A549 (cell line): ENCODE data around the gene MPND. TPM values are rescaled to one million over a fixed set of nuclear protein-coding genes. Genes with fewer than 3 reads are reported as not detected.

Experiments
- ATAC-seq, 2 experiments: fragments of 200-7000 bp in 1 of 2; fragments of >200 bp in 1 of 2; cut with Nextera tagmentation in 1 of 2; cut with Tn5 transposase in 1 of 2; 3 replicates each; pipeline versions ENCODE4 v1.8.0 to v1.9.1; 2018 to 2020; ENCODE audit warnings: mild to moderate bottlenecking in 1 of 2, moderate library complexity in 1 of 2
- CTCF ChIA-PET: fragments of 300-600 bp; sonication (Branson Sonifier 250); formaldehyde crosslinking; extraction: SDS; loops from one replicate; lab custom pipeline; 2021; ENCODE audit warnings: antibody characterized with exemption, inconsistent platforms; lab: Yijun Ruan, JAX
- POLR2A ChIA-PET: fragments of 350-600 bp; formaldehyde crosslinking; extraction: SDS; loops from one replicate; lab custom pipeline; 2021; ENCODE audit warnings: antibody characterized with exemption, inconsistent platforms; lab: Yijun Ruan, JAX
- DNase-seq, 2 experiments: peaks; one replicate each; pipeline versions ENCODE4 v3.0.0 to v3.0.0-alpha.2; 2011 to 2016; ENCODE audit warnings: low read depth in 1 of 2, low spot score in 1 of 2
- FAIRE-seq: peaks from 2 replicates; lab custom pipeline; 2011; peaks lifted over from hg19 to GRCh38; lab: Jason Lieb, UNC
- H3K27ac ChIP-seq, 2 experiments: fragments of >200 bp; sonication (Bioruptor Twin); formaldehyde crosslinking; 3 replicates each; pipeline ENCODE4 v1.5.1; 2016 to 2017
- H3K4me1 ChIP-seq: fragments of >200 bp; sonication (Bioruptor Twin); formaldehyde crosslinking; 3 replicates; pipeline ENCODE4 v1.6.1; 2016
- H3K4me2 ChIP-seq: fragments of >200 bp; sonication (Bioruptor Twin); formaldehyde crosslinking; 3 replicates; pipeline ENCODE4 v1.6.1; 2016
- H3K4me3 ChIP-seq: fragments of >200 bp; sonication (Bioruptor Twin); formaldehyde crosslinking; 3 replicates; pipeline ENCODE4 v1.5.1; 2016
- H3K9me3 ChIP-seq: fragments of >200 bp; sonication (Bioruptor Twin); formaldehyde crosslinking; 3 replicates; pipeline ENCODE4 v1.6.1; 2016
- BHLHE40 ChIP-seq: IDR thresholded peaks from 2 replicates; pipeline ENCODE4 v1.6.1; 2012; ENCODE audit warnings: low read depth, low read length, inconsistent platforms
- CEBPB ChIP-seq, 2 experiments: fragments of >200 bp in 1 of 2; sonication (Bioruptor Twin) in 1 of 2; formaldehyde crosslinking in 1 of 2; IDR thresholded peaks; 2 replicates each; pipeline ENCODE4 v1.6.1; 2012 to 2016
- FOSL2 ChIP-seq, 2 experiments: fragments of 450-650 bp in 1 of 2; fragments of >200 bp in 1 of 2; sonication (Bioruptor Twin) in 1 of 2; formaldehyde crosslinking; IDR thresholded peaks; 2 replicates each; pipeline versions ENCODE4 v1.5.0 to v1.6.1; 2016 to 2020; ENCODE audit warnings: mild to moderate bottlenecking in 1 of 2, moderate library complexity in 1 of 2
- KDM1A ChIP-seq: fragments of 200-600 bp; sonication (generic); IDR thresholded peaks from 2 replicates; pipeline ENCODE4 v1.6.1; 2016; ENCODE audit warnings: low read depth, mild to moderate bottlenecking
- KDM5A ChIP-seq: fragments of 200-600 bp; sonication (generic); IDR thresholded peaks from 2 replicates; pipeline ENCODE4 v1.6.1; 2016; ENCODE audit warnings: antibody characterized with exemption, mild to moderate bottlenecking
- NFE2L2 ChIP-seq: fragments of 150-350 bp; conservative IDR thresholded peaks from 2 replicates; pipeline ENCODE4 v1.6.1; 2014; ENCODE audit warnings: low read length
- NR3C1 ChIP-seq: fragments of >200 bp; sonication (Bioruptor Twin); formaldehyde crosslinking; IDR thresholded peaks from 3 replicates; pipeline ENCODE4 v1.6.1; 2017
- PHF8 ChIP-seq: fragments of 200-600 bp; sonication (generic); IDR thresholded peaks from 2 replicates; pipeline ENCODE4 v1.6.1; 2016; ENCODE audit warnings: low read depth, mild to moderate bottlenecking, antibody characterized with exemption, moderate library complexity, borderline replicate concordance
- RAD21 ChIP-seq, 2 experiments: fragments of >200 bp in 1 of 2; sonication (Bioruptor Twin) in 1 of 2; formaldehyde crosslinking in 1 of 2; IDR thresholded peaks in 1 of 2; conservative IDR thresholded peaks in 1 of 2; 2 replicates in 1 of 2; 3 replicates in 1 of 2; pipeline ENCODE4 v1.6.1; 2012 to 2018; ENCODE audit warnings: inconsistent platforms in 1 of 2
- SREBF2 ChIP-seq: fragments of 450-650 bp; IDR thresholded peaks from 2 replicates; pipeline ENCODE4 v1.6.1; 2014; ENCODE audit warnings: mild to moderate bottlenecking, moderate library complexity
- TP53 ChIP-seq: fragments of 250-450 bp; sonication (Bioruptor Pico); IDR thresholded peaks from 2 replicates; pipeline ENCODE4 v1.5.0; 2021; ENCODE audit warnings: mild to moderate bottlenecking, moderate library complexity
- ZC3H11A ChIP-seq: fragments of 450-650 bp; IDR thresholded peaks from 2 replicates; pipeline ENCODE4 v1.6.1; 2014; ENCODE audit warnings: antibody characterized with exemption, mild to moderate bottlenecking
- ZNF302 ChIP-seq: fragments of 250-450 bp; sonication (Bioruptor Pico); IDR thresholded peaks from 2 replicates; pipeline ENCODE4 v1.9.0; 2021; ENCODE audit warnings: inconsistent platforms, mild to moderate bottlenecking, moderate library complexity
- WGBS: methylation state at CpG from one replicate; pipeline ENCODE4 v1.1.6; 2017; ENCODE audit errors: missing lambda C conversion rate; 5-methylcytosine and 5-hydroxymethylcytosine counted together
- polyA plus RNA-seq, 4 experiments: library from polyadenylated mRNA; depleted of rRNA in 3 of 4; stranded (reverse); fragments of >200 nt; fragmentation: RNase III in 1 of 4; extraction: RNeasy Plus Mini Kit Qiagen cat#74134 plus additional on column Dnase treatment in 1 of 4; gene quantifications; 2 replicates in 3 of 4; 3 replicates in 1 of 4; pipeline ENCODE4 v1.2.3, GENCODE V29; 2011 to 2017
- TF ChIP-seq, protein P1 (sequence below): IDR thresholded peaks from 2 replicates; pipeline ENCODE4 v1.6.1; 2012
- TF ChIP-seq, protein P2 (sequence below): fragments of 450-650 bp; IDR thresholded peaks from 2 replicates; pipeline ENCODE4 v1.6.1; 2014; ENCODE audit warnings: antibody characterized with exemption
- TF ChIP-seq, protein P3 (sequence below): fragments of 250-450 bp; sonication (Bioruptor Pico); IDR thresholded peaks from 2 replicates; pipeline ENCODE4 v1.5.0; 2021; ENCODE audit warnings: mild to moderate bottlenecking, moderate library complexity, borderline replicate concordance
- TF ChIP-seq, protein P4 (sequence below): fragments of 200-600 bp; sonication (generic); IDR thresholded peaks from 2 replicates; pipeline ENCODE4 v1.6.1; 2016; ENCODE audit warnings: antibody characterized with exemption, mild to moderate bottlenecking, moderate library complexity

The MPND gene
- polyA plus RNA-seq, 2 of the 4 experiments (the other 2 are of a cell fraction), result 3.5 to 14.5 TPM

DNA sequence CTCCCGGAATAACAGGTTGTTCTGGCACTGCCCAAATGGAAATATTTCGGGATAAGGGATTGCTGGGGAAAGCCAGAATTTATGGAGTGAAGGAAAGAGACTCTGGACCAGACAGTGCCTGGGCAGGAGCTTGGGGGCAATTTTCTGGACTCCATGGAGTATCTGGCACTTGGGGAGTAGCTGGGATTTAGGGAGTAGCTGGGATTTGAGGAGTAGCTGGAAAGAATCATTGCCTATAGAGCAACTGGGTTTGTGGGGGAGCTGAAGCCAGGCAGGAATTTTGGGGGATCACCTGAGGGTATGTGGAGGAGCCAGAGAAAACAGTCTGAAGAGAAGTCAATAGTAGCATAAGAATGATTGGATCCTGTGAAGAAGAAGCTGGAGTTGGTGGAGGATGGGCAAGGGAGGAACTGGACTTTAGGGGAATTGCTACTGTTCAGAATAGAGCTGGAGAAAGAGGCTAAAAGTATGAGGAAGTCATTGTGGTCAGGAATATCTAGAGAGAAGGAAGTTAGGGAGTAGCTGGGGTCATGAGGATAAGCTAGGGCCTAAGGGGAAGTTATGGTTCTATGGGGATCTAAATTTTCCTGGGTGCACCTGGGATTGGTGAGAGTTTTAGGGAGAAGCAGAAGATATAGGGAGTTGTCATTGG, 24.2 kb upstream of the MPND start:
- FAIRE-seq (no peak), DNase-seq (no peak), ATAC-seq (no peak)
- H3K4me3 ChIP-seq, result no peak overlapping the region
- H3K4me1 ChIP-seq, result no peaks in the 10 kb centered on the region
- H3K4me2 ChIP-seq, result no peak overlapping the region
- H3K27ac ChIP-seq, result no peak overlapping the region
- 96% methylated on average over 2 of the region's 2 CpGs for WGBS
- POLR2A ChIA-PET, result no interaction called here
- CTCF ChIA-PET, result no interaction called here
- TF ChIP-seq RAD21 (conservative IDR thresholded peaks at IDR 0.05 in 1 of 2, IDR thresholded peaks at IDR 0.05 in 1 of 2) (no peak), NFE2L2 (no peak), TP53 (CRISPR knock-in tag) (no peak), CEBPB (IDR thresholded peaks at IDR 0.05) (no peak), BHLHE40 (no peak), ZC3H11A (no peak), NR3C1 (no peak), KDM5A (no peak)
- TF ChIP-seq, protein P1, sequence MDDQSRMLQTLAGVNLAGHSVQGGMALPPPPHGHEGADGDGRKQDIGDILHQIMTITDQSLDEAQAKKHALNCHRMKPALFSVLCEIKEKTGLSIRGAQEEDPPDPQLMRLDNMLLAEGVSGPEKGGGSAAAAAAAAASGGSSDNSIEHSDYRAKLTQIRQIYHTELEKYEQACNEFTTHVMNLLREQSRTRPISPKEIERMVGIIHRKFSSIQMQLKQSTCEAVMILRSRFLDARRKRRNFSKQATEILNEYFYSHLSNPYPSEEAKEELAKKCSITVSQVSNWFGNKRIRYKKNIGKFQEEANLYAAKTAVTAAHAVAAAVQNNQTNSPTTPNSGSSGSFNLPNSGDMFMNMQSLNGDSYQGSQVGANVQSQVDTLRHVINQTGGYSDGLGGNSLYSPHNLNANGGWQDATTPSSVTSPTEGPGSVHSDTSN, result no peak
- TF ChIP-seq, protein P2, sequence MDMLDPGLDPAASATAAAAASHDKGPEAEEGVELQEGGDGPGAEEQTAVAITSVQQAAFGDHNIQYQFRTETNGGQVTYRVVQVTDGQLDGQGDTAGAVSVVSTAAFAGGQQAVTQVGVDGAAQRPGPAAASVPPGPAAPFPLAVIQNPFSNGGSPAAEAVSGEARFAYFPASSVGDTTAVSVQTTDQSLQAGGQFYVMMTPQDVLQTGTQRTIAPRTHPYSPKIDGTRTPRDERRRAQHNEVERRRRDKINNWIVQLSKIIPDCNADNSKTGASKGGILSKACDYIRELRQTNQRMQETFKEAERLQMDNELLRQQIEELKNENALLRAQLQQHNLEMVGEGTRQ, result no peak
- no peaks in the 10 kb centered on the region; the same call in 2 of the 3 replicates for H3K9me3 ChIP-seq

DNA sequence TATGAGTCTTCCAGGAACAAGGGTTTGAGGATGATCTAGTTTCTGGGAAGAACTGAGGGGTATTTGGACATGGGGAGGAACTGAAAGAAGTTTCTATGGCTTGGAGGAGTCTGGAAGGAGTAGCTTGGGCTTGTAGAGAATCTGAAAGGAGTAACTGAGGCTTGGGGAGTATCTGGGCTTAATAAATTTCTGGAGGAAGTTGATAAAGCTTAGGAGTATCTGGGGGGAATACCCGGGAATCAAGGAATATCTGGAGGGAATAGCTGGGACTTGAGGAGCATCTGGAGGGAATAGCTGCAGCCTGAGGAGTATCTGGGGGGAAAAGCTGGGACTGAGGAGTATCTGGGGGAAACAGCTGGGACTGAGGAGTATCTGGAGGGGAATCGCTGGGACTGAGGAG, 22.9 kb upstream of the MPND start:
- no peak for ATAC-seq
- POLR2A ChIA-PET, result no interaction called here

More for the DNA sequence above, 22.9 kb upstream of the MPND start:
- Histone ChIP-seq H3K4me2 (no peak overlapping the region), H3K4me3 (no peak overlapping the region), H3K27ac (no peak overlapping the region), H3K4me1 (no peaks in the 10 kb centered on the region), H3K9me3 (no peaks in the 10 kb centered on the region; the same call in 2 of the 3 replicates)
- no peak for TF ChIP-seq SREBF2
- TF ChIP-seq PHF8, result no peak
- TF ChIP-seq, protein P2, result no peak
- no peak for TF ChIP-seq RAD21 (conservative IDR thresholded peaks at IDR 0.05 in 1 of 2, IDR thresholded peaks at IDR 0.05 in 1 of 2)
- no peak for TF ChIP-seq ZNF302
- TF ChIP-seq, protein P3, sequence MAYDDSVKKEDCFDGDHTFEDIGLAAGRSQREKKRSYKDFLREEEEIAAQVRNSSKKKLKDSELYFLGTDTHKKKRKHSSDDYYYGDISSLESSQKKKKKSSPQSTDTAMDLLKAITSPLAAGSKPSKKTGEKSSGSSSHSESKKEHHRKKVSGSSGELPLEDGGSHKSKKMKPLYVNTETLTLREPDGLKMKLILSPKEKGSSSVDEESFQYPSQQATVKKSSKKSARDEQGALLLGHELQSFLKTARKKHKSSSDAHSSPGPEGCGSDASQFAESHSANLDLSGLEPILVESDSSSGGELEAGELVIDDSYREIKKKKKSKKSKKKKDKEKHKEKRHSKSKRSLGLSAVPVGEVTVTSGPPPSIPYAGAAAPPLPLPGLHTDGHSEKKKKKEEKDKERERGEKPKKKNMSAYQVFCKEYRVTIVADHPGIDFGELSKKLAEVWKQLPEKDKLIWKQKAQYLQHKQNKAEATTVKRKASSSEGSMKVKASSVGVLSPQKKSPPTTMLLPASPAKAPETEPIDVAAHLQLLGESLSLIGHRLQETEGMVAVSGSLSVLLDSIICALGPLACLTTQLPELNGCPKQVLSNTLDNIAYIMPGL (CRISPR knock-in tag), result no peak
- TF ChIP-seq, protein P4, sequence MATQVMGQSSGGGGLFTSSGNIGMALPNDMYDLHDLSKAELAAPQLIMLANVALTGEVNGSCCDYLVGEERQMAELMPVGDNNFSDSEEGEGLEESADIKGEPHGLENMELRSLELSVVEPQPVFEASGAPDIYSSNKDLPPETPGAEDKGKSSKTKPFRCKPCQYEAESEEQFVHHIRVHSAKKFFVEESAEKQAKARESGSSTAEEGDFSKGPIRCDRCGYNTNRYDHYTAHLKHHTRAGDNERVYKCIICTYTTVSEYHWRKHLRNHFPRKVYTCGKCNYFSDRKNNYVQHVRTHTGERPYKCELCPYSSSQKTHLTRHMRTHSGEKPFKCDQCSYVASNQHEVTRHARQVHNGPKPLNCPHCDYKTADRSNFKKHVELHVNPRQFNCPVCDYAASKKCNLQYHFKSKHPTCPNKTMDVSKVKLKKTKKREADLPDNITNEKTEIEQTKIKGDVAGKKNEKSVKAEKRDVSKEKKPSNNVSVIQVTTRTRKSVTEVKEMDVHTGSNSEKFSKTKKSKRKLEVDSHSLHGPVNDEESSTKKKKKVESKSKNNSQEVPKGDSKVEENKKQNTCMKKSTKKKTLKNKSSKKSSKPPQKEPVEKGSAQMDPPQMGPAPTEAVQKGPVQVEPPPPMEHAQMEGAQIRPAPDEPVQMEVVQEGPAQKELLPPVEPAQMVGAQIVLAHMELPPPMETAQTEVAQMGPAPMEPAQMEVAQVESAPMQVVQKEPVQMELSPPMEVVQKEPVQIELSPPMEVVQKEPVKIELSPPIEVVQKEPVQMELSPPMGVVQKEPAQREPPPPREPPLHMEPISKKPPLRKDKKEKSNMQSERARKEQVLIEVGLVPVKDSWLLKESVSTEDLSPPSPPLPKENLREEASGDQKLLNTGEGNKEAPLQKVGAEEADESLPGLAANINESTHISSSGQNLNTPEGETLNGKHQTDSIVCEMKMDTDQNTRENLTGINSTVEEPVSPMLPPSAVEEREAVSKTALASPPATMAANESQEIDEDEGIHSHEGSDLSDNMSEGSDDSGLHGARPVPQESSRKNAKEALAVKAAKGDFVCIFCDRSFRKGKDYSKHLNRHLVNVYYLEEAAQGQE, result no peak
- no peak for TF ChIP-seq FOSL2 (IDR thresholded peaks at IDR 0.05)
- no peak for TF ChIP-seq FOSL2 (CRISPR knock-in tag; IDR thresholded peaks at IDR 0.05)
- TF ChIP-seq KDM1A, result no peak
- CTCF ChIA-PET, result no interaction called here
- DNase-seq (no peak), FAIRE-seq (no peak)
- WGBS, result 66% methylated on average over 2 of the region's 2 CpGs
